Tibial nerve (tissue), 4 donors: ENCODE results near the gene AADAT. TPM values are rescaled to one million over a fixed set of nuclear protein-coding genes. Genes with fewer than 3 reads are reported as not detected.

Experiments
- DNase-seq, 2 donors: peaks; one replicate each; pipeline ENCODE4 v3.0.0-alpha.2; 2019; ENCODE audit warnings: low spot score in 2 of 2
- H3K27ac ChIP-seq, 4 donors: fragments of 200-600 bp; sonication (generic) in 3 of 4; one replicate each; pipeline ENCODE4 v1.5.1; 2017 to 2019; ENCODE audit warnings: mild to moderate bottlenecking in 1 of 4
- H3K27me3 ChIP-seq, 2 donors: fragments of 200-600 bp; sonication (generic) in 1 of 2; one replicate each; pipeline versions ENCODE4 v1.5.1 to v1.6.0; 2017 to 2019
- H3K36me3 ChIP-seq, 3 donors: fragments of 200-600 bp; sonication (generic); one replicate each; pipeline ENCODE4 v1.5.1; 2018 to 2019
- H3K4me1 ChIP-seq, 4 donors: fragments of 200-600 bp; sonication (generic) in 3 of 4; one replicate each; pipeline ENCODE4 v1.5.1; 2017 to 2019
- H3K4me3 ChIP-seq, 4 donors: fragments of 200-600 bp; sonication (generic) in 3 of 4; one replicate each; pipeline ENCODE4 v1.5.1; 2017 to 2019; ENCODE audit warnings: mild to moderate bottlenecking in 1 of 4, moderate library complexity in 1 of 4
- H3K9me3 ChIP-seq, 4 donors: fragments of 200-600 bp; sonication (generic) in 3 of 4; one replicate each; pipeline ENCODE4 v1.5.1; 2017 to 2019
- EP300 ChIP-seq, 2 donors: sonication (generic); formaldehyde crosslinking; IDR thresholded peaks; one replicate each; pipeline ENCODE4 v1.6.1; 2017; ENCODE audit warnings: antibody characterized with exemption in 2 of 2, mild to moderate bottlenecking in 1 of 2
- POLR2A ChIP-seq, 2 donors: fragments of 450-650 bp; IDR thresholded peaks; one replicate each; pipeline ENCODE4 v1.6.1; 2017; ENCODE audit warnings: antibody characterized with exemption in 2 of 2, mild to moderate bottlenecking in 2 of 2, moderate library complexity in 2 of 2
- WGBS, 2 donors: methylation state at CpG; one replicate each; pipeline ENCODE4 v1.1.5; 2018; 5-methylcytosine and 5-hydroxymethylcytosine counted together
- total RNA-seq, 4 donors: library from RNA; depleted of rRNA; stranded (reverse); fragments of >200 nt; gene quantifications; one replicate each; pipeline ENCODE4 v1.1.0, GENCODE V29; 2016
- TF ChIP-seq, protein P1 (sequence below), 5 experiments: fragments of 200-600 bp in 3 of 5; fragments of 450-650 bp in 2 of 5; sonication (generic) in 3 of 5; IDR thresholded peaks; one replicate each; pipeline ENCODE4 v1.5.1; 2016 to 2019; ENCODE audit warnings: antibody characterized with exemption in 5 of 5, mild to moderate bottlenecking in 3 of 5, moderate library complexity in 2 of 5

The AADAT gene
- total RNA-seq, 4 donors from 2014 or later = 4.9 to 12.0 (median 8.2) TPM

DNA sequence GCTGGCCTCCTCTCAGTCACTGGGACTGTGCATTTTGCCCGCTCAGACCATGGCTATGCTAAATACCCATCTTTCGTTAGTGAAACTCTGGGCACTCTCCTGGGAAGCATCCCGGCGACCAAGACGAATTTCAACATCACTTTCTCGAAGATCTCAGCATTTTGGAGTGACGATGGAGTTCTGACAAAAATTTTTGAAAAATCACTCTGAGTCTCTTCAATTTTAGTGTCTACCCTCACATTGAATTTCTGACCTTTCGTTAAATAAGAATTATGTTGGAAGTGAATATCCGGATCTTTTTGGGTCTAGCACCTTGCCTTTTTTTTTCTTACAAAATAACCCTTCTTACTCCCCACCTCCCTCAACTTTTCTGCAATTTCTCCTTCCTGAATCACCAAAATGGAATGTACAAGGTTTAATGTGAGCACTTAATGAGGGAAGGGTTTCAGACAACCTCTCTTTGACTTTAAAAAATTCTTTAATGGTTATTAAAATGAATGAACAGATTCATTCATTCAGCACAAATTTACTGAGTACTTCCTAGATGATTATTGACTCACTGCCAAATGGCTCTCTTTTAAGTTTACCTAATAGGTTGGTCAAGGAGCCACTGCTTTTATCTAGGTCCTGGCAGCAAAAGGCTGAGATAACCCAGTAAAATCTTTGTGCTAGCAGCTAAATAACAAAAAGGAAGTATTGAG, 746 bp upstream of the AADAT start:
- peak overlapping the region in 2 of 4 donors; percentile 82 to 85 for H3K27ac ChIP-seq
- H3K9me3 ChIP-seq = no peaks in the 10 kb centered on the region
- DNase-seq = no peak
- 14% methylated on average over 9 of the region's 9 CpGs for WGBS, 2 donors
- peak overlapping the region; percentile 53 to 69 (median 61) for H3K4me3 ChIP-seq
- peaks cover 0 to 11% (median 0%) of the 10 kb centered on the region in 3 donors for H3K36me3 ChIP-seq
- peaks cover 0 to 18% (median 4%) of the 10 kb centered on the region in 4 donors for H3K4me1 ChIP-seq
- TF ChIP-seq EP300 (IDR thresholded peaks at IDR 0.05) (no peak), POLR2A (IDR thresholded peaks at IDR 0.05) (no peak)
- TF ChIP-seq, protein P1, sequence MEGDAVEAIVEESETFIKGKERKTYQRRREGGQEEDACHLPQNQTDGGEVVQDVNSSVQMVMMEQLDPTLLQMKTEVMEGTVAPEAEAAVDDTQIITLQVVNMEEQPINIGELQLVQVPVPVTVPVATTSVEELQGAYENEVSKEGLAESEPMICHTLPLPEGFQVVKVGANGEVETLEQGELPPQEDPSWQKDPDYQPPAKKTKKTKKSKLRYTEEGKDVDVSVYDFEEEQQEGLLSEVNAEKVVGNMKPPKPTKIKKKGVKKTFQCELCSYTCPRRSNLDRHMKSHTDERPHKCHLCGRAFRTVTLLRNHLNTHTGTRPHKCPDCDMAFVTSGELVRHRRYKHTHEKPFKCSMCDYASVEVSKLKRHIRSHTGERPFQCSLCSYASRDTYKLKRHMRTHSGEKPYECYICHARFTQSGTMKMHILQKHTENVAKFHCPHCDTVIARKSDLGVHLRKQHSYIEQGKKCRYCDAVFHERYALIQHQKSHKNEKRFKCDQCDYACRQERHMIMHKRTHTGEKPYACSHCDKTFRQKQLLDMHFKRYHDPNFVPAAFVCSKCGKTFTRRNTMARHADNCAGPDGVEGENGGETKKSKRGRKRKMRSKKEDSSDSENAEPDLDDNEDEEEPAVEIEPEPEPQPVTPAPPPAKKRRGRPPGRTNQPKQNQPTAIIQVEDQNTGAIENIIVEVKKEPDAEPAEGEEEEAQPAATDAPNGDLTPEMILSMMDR (IDR thresholded peaks at IDR 0.05) = no peak
- H3K27me3 ChIP-seq = no peaks in the 10 kb centered on the region

GRCh38 chr4:170089274-170089667, 485 bp downstream of the AADAT start:
- Histone ChIP-seq H3K4me1 (peaks cover 0 to 18% (median 4%) of the 10 kb centered on the region in 4 donors), H3K36me3 (peaks cover 0 to 20% (median 0%) of the 10 kb centered on the region in 3 donors), H3K4me3 (peak overlapping the region; percentile 53 to 69 (median 61)), H3K27me3 (no peaks in the 10 kb centered on the region), H3K27ac (peak overlapping the region; percentile 48 to 85 (median 65)), H3K9me3 (no peaks in the 10 kb centered on the region)
- 1% methylated on average over 17 to 18 of the region's 18 CpGs for WGBS, 2 donors
- TF ChIP-seq, protein P1 (IDR thresholded peaks at IDR 0.05) = no peak
- TF ChIP-seq POLR2A (IDR thresholded peaks at IDR 0.05) = no peak
- TF ChIP-seq EP300 (IDR thresholded peaks at IDR 0.05) = no peak
- DNase-seq = no peak

- no peak for DNase-seq
- Histone ChIP-seq H3K36me3 (peaks cover 0 to 26% (median 0%) of the 10 kb centered on the region in 3 donors), H3K9me3 (no peaks in the 10 kb centered on the region), H3K27ac (peak overlapping the region in 2 of 4 donors; percentile 82 to 85), H3K4me1 (peaks cover 0 to 18% (median 4%) of the 10 kb centered on the region in 4 donors), H3K27me3 (no peaks in the 10 kb centered on the region), H3K4me3 (peak overlapping the region in 3 of 4 donors; percentile 53 to 69 (median 68))
- 52 to 77% methylated on average over 2 of the region's 2 CpGs for WGBS, 2 donors
- no peak for TF ChIP-seq EP300 (IDR thresholded peaks at IDR 0.05)
- TF ChIP-seq, protein P1 (IDR thresholded peaks at IDR 0.05) = no peak
- TF ChIP-seq POLR2A (IDR thresholded peaks at IDR 0.05) = no peak
Observed at GRCh38 chr4:170088716-170089115, 1.0 kb downstream of the AADAT start.

GRCh38 chr4:170087163-170087700, 2.5 kb downstream of the AADAT start:
- no peak overlapping the region for H3K27ac ChIP-seq
- peaks cover 0 to 33% (median 0%) of the 10 kb centered on the region in 3 donors for H3K36me3 ChIP-seq
- no peak for DNase-seq
- 44 to 46% methylated on average over 4 of the region's 4 CpGs for WGBS, 2 donors
- H3K9me3 ChIP-seq = no peaks in the 10 kb centered on the region
- TF ChIP-seq, protein P1 (IDR thresholded peaks at IDR 0.05) = no peak
- TF ChIP-seq EP300 (IDR thresholded peaks at IDR 0.05) (no peak), POLR2A (IDR thresholded peaks at IDR 0.05) (no peak)
- no peaks in the 10 kb centered on the region for H3K27me3 ChIP-seq
- H3K4me1 ChIP-seq = peaks cover 0 to 18% (median 4%) of the 10 kb centered on the region in 4 donors
- no peak overlapping the region for H3K4me3 ChIP-seq

DNA sequence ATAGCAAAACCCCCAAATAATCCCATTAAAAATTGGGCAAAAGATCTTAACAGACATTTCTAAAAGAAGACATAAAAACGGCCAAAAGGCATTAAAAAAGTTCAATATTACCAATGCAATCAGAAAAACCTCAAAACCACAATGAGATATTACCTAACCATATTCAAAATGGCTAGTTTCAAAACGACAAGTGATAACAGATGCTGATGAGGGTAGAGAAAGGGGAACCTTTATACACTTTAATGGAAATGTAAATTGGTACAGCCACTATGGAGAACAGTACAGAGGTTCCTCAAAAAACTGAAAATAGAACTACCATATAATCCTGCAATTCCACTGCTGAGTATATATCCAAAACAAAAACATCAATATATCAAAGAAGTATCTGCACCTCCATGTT, 6.2 kb downstream of the AADAT start:
- H3K36me3 ChIP-seq = peaks cover 0 to 57% (median 0%) of the 10 kb centered on the region in 3 donors
- H3K9me3 ChIP-seq = no peaks in the 10 kb centered on the region
- peaks cover 0 to 4% (median under 1%) of the 10 kb centered on the region in 4 donors for H3K4me1 ChIP-seq
- WGBS, 2 donors = 72 to 81% methylated on average over 2 of the region's 2 CpGs
- TF ChIP-seq EP300 (IDR thresholded peaks at IDR 0.05) = no peak
- no peak for TF ChIP-seq POLR2A (IDR thresholded peaks at IDR 0.05)
- TF ChIP-seq, protein P1 (IDR thresholded peaks at IDR 0.05) = no peak
- DNase-seq = no peak
- H3K4me3 ChIP-seq = no peak overlapping the region
- no peaks in the 10 kb centered on the region for H3K27me3 ChIP-seq
- no peak overlapping the region for H3K27ac ChIP-seq
